CD4-positive, alpha-beta T cell treated with Interleukin-17A for 1 hour (primary cell): ENCODE measurements around the gene ACIN1.
A peak's percentile ranks its signal among the peaks of the same experiment; 100 is the strongest.
"Not testable (repeated sequence)": the region's sequence is repeated elsewhere in the genome, so short reads cannot be mapped to it uniquely, and the experiment has no call there.

Experiments used
- DNase-seq: peaks from one replicate; pipeline ENCODE4 v3.0.0-alpha.2; 2020

The ACIN1 gene

DNA sequence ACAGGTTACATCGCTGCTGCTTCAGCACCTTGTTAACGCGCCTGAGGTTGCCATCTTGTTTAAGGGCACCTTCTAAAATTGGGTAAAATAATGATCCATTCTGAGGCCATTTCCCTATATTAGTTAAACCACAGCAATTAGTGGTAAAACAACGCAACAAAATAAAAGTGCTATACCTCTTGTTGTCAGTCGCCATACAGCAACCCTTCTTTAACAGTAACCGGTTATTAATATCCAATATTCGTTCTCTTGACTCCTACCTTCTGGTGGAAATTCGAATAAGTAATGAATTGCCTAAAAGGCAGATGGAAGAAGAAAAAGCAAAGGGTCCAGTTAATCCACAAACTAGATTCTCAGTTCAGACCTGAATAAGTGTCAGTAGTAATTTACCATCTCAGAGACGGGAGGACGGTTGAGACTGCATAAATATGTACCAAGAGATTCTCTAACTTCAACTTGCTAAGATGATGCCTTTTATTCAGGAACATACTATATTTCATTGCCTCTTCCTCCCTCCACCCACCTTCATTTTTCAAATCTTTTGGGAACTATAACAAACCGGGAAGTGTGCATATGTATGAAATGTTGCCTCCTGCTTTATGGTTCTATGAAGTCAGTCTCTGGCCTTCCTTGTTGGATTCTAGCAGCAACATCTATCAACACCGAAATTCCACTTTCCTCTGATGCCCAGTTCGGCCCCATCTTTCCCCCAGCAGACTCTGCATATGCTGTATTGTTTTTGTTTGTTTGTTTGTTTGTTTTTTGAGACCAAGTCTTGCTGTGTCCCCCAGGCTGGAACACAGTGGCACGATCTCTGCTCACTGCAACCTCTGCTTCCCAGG, 59.4 kb downstream of the ACIN1 start:
- no peak for DNase-seq

DNA sequence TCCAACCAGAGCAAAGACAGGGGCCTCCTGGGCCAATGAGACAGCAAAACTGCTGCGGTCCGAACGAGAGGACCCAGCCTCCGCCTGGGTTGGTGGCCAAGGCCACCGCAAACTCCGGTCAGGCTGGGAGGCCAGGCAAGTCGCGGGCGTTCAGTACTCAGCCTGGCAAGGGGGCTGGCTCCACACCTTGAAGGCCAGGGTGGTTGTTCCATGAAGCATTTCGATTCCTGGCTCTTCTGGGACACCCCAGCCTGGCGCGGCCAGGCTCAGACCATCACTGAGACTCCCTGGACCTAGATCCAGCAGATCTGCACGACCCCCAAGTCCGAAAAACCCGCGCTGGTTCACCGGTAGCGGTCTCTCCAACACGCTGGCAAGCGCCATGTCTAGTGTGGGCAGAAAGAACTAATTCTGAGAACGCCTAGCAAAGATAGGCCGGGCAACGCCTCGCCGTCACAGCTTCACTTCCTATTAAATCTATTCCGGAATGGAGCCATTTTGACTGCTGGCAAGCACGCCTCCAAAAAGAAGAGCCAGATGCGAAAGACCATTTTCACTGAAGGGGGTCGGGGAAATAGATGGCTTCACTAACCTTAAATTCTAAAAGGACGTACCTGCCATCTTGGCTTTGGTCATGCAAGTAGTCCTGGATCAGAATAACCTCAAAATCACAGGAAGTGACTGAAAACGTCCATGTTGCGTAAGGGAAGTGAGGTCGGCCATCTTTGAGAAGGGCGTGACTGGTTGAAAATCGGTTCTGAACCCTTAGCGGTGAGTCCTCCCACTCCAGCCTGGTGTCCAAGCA, 60.2 kb downstream of the ACIN1 start, which contains the start of gene PSMB5:
Gene PSMB5 (minus strand): TSS at position 403 of the 805 bp plus-strand sequence. CDS start 19 bp downstream, at position 384.
- peak; percentile 95 for DNase-seq

DNA sequence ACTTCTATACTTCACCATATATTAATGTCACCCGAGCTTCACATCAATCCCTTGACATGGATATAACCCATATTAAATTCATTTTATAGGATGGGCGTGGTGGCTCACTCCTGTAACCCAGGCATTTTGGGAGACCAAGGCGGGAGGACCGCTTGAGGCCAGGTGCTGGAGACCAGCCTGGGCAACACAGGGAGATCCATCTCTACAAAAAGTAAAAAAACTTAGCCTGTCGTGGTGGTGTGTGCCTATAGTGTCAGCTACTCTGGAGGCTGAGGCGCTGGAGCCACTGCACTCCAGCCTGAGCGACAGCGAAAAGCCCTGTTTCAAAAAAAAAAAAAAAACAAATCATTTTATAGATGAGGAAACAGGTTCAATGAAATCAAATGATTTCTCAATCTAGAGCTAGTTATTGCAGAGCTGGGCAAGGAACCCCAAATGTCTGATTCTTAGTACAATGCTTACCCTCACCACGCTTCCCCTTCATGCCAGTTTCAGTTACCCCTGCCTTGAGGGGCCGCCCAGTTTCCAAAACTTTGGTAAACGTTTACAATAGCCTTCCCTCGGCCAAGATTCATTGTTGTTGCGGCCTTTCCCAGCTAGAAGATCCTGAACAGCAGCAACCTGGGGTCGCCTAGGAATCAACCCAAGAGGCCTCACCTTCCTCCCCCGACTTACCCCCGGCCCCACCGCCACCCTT, 61.0 kb downstream of the ACIN1 start:
- DNase-seq: no peak

DNA sequence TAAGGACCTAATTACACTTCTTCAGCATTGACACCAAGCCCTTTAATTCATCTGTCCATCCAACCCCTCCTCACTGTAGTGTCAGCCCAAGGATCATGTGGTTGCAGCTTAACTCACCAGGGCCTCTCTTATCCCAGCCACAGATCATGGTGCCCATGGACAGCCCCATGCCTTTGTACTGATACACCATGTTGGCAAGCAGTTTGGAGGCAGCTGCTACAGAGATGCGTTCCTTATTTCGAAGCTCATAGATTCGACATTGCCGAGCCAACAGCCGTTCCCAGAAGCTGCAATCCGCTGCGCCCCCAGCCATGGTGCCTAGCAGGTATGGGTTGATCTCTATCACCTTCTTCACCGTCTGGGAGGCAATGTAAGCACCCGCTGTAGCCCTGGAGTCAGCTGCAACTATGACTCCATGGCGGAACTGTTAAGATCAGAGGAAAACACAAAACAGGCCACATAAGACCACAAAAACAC, 61.6 kb downstream of the ACIN1 start:
- no peak for DNase-seq

DNA sequence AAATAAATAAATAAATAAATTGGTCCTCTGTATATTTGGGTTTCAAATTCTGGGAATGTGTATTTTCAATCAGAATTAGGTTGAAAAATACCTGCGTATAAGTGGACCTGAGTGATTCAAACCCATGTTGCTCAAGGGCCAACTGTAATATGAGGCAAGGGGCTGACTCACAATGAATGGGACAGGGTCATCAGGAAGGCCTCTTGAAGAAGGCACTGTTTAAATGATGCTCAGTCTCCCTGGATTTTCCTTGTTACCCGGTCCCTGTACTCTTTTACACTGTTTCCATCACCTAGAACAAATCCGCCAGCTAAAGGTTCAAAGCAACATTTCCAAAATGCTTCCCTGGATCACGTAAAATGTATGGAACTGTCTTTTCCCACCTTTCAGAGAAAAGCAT, 64.0 kb downstream of the ACIN1 start:
- no peak for DNase-seq

DNA sequence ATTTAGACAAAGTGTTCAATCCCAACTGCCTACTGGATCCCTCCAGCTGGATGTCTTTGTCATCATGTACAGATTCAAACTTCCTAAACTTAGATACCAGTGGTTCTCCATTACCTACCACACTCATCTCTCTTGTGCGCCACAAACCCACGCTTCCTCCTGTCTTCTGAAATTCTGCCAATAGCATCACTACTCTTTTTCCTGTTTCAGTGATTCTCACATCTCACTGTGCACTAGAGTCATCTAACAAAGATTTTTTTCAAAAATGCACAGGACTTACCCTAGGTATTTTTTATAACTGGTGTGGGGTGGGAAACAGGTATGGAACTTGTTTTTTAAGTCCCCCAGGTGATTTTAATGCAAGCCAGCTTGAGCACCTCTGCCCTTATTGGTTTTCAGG, 66.1 kb downstream of the ACIN1 start:
- peak; percentile 48 for DNase-seq

DNA sequence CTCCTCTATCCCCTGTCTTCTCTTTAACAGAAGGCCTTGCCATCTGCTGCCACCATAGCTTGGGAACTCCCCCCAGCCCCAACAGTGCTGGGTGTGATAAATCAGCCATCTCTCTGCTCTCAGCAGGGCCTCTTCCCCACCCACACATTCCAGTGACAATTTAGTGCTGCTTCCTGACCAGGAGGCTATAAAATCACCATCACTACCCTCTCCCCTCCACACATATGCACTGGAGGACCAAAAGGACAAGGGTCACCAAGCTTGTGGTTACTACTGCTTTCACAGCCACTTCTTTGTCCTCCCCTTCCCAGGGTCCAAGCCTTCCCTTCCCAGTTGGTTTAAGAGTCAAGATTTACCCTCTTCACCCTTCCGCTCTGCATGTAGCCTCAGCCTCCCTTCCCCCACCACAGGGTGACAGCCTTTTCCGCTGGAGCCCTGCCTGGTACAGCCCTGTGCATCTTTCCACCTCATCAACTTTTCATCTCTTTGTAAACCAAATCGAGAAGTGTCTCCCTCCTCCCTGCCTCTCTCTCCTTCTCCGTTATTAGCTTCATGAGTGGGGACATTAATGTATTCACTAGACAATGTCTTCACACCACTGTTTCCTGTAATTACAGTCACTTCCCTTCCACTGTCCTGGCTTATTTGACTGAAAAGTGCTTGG, 69.7 kb downstream of the ACIN1 start:
- no peak for DNase-seq

DNA sequence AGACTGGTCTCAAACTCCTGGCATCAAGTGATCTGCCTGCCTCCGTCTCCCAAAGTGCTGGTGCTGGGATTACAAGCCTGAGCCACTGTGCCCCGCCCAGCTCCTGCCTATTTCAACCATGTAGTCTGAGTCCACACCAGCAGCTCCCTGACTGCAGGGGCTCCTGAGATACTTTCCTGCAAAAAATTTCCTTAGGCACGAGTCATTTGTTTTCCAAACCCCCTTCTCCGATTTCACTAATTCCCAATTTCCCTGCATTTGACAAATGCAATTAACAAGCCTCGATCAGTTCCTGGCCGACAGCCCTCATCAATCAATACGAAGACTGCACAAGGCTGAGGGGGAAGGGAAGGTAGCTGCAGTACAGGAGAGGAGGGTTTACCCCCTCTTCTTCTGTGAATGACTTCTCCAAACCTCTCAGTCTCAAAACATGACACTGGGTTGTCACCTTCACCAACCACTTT, 70.3 kb downstream of the ACIN1 start:
- no peak for DNase-seq

DNA sequence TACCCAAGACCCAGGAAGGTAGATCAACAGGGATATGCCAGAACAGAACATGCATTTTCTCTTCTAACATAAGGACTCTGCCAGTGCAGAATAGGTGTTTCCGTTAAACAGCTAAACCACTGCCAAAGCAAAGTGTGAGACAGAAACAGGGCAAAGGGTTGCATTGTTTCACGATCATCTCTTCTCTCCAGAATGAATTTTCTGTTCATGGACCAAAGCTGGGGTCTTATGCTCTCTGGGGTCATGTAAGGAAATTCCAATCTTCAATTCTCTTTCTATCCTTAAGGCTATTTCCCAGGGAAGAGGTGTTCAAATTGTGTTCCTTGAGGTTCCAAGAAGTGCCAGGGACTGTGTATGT, 71.2 kb downstream of the ACIN1 start:
- no peak for DNase-seq

DNA sequence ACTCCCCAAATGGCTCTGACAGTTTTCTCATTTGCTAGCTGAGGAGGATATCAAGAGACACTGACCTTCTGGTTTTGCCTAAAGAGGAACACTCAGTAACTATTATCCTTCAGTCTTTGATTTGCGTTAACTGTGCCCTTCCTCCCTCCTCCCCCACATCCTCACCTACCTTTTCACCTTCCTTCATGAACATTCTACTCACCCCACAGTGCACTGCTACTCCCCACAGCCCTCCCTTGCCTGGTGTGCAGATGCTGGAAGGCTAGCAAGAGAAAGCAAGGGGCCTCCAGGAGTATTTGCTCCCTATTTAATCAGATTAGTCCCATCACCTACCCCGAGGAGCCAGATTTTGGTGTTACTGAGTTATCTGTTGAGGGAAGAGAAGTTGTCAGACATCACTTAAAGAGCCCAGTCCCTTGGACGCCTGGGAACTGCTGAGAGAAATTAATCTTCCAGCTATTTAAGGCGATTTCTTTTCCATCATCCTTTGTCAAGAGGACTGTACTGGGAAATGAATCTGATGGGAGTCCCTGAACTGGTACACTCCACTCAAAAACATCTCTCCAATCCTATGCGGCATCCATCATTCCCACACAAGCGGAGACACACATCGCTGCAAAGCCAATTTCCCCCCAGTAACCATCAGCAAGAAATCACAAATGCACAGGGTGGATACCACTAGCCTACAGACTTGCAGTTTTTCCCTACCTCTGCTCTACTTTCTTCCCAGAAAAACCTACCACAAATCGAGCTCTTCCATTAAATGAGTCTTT, 71.7 kb downstream of the ACIN1 start:
- DNase-seq: no peak

DNA sequence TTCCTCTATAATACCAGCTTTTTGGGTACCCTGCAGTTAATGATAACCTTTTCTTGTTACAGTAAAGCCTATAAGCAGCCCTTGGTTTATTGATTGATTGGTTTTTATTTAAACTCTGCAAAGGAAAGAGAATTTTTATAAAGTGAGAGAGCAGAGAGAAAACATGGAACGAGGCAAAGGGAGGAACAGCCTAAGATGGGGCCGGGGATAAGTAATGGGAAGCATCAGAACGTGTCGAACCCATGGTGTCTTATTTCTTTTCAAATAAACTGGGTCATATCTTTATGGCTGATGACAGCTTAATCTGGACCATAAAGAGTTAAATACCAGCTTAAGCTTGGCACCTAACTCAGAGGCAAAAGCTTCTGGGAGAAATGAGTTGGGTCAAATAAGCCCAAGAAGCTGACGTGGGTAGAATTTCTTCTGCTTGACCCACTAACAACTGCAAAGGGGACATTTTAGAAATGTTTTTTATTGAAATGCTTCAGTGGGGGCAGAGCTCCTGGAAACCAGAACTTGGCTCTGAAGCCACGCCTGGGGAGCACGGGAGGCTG, 73.0 kb downstream of the ACIN1 start:
- DNase-seq: no peak

DNA sequence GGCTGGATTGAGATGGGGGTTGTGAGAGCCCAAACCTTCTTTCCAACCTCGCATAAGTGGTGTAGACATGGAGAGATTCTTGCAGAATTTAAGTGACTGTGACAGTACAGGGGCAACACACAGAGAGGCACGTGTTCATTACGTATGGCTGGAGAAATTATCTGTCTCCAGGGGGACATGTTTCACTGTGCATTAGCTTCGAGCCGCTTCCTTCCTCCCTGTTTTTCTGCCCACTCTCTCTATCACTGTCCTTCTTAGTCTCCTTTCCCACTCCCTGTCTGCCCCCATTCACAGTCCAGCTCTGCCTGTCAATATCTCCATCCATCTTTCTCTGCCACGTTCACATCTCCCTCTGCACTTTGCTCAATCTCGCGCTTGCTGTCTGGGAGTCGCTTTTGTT, 73.5 kb downstream of the ACIN1 start:
- DNase-seq: no peak

DNA sequence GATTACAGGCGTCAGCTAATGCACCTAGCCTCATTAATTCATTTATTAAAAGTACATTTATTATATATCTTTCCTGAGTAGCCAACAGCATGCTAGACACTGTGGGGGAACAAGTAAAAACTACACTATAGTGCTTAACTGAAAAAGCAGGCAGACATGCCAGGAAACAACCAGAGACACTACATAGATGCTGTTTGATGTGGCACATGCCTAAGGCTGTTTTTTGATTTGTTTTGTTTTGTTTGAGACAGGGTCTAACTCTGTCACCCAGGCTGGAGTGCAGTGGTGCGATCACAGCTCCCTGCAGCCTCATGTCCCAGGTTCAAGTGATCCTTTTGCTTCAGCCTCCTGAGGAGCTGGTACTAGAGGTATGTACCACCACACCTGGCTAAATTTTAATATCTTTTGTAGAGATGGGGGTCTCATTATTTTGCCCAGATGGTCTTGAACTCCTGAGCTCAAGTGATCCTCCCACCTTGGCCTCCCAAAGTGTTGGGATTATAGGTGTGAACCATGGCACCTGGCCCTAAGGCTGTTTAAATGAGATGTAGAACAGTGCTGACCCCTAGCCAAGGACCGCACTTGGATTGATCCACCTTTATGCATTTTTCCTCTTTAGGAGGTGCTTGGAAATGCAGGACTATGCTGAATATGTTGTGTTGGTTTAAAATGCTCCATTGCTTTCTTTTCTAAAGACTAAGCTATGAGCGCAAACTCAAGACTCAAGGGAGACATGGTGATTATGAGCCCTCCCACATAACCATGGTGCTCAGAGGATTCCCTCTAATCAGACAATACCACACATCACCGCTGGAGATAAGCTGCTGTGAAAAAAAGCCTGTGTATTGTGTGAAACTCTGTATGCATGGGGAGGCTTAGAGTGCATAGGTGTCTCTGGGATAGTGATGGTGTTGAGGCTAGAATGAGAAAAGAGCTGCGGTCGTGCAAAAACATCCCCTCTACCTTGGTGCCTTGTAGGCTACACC, 74.5 kb downstream of the ACIN1 start:
- DNase-seq: no peak

DNA sequence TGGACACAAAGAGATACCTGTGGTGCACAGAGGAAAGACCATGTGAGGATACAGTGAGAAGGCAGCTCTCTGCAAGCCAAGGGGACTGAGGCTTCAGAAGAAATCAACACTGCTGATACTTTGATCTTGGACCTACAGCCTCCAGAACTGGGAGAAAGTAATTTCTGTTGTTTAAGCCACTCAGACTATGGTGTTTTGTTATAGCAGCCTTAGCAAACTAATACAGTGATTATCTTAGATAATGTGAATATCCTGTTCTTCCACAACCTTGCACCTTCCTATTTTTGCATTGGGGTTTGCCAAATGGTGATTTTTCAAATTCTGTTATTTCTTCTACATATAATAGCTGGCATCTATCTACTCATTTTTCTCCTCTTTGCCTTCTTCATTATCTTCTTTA, 76.8 kb downstream of the ACIN1 start:
- DNase-seq: no peak

DNA sequence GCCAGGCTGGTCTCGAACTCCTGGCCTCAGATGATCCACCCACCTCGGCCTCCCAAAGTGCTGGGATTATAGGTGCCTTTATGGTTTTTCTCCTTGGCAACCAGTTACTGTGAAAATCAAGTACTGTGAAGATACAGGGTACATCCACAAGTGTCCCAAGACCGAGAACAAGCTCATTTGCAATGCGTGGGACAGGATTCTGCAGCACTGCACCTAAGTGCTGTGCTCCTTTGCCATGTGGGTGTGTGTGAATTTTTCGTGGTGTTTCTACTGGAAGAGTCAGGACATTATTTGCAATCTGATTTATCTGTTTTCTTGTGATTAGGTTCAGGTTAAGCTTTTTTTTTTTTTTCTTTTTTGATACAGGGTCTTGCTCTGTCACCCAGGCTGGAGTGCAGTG, 77.8 kb downstream of the ACIN1 start:
- no peak for DNase-seq

DNA sequence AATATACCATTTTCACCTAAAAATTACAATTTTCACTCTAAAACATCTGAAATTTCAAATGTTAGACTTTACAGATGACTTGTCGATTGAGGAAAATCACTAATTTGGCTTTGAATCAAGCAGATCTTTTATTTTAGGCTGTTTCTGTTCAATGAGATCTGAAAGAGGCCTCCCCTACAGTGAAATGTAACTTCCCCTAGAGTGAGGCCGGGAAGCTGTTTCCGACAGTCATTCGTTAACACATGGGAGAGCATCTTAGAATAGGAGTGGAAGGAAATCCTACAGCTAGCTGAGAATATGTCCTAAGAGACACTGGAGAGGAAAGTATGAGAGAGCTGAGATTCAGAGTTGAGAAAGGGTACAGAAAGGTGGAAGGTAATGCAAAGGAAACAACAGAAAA, 79.3 kb downstream of the ACIN1 start:
- no peak for DNase-seq

DNA sequence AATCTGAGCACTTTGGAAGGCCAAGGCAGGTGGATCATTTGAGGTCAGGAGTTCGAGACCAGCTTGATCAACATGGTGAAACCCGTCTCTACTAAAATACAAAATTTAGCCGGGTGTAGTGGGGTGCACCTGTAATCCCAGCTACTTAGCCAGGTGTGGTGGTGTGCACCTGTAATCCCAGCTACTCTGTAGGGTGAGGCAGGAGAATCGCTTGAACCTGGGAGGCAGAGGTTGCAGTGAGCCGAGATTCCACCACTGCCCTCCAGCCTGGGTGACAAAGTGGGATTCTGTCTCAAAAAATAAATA, 81.2 kb downstream of the ACIN1 start:
- DNase-seq: not testable (repeated sequence)

DNA sequence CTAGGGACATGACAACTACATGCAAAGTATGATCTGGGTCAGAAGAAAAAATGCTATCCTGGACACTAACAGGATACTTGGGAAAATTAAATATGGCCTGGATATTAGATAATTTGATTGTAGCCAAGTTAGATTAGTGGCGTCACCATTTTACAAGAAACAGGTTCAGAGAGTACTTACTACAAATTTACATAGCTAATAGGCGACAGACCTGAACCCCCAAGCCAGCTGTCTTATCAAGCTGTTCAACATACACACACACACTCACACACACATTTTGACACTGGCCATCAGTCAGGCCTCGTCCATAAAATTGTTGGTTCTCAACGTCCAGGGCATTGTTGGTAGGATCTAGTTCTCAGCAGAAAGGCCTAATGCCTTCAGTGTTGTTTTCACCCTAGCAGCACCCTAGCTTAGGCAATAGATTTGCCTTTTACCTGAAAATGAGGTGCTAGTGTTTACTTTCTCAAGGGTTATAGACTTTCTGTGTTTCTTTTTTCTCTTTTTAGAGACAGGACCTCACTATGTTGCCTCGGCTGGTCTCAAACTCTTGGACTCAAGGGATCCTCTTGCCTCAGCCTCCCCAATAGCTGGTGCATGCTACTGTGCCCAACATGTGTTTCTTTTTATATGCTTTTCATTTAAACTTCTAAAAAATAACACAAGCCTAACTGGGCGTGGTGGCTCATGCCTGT, 81.7 kb downstream of the ACIN1 start:
- no peak for DNase-seq

DNA sequence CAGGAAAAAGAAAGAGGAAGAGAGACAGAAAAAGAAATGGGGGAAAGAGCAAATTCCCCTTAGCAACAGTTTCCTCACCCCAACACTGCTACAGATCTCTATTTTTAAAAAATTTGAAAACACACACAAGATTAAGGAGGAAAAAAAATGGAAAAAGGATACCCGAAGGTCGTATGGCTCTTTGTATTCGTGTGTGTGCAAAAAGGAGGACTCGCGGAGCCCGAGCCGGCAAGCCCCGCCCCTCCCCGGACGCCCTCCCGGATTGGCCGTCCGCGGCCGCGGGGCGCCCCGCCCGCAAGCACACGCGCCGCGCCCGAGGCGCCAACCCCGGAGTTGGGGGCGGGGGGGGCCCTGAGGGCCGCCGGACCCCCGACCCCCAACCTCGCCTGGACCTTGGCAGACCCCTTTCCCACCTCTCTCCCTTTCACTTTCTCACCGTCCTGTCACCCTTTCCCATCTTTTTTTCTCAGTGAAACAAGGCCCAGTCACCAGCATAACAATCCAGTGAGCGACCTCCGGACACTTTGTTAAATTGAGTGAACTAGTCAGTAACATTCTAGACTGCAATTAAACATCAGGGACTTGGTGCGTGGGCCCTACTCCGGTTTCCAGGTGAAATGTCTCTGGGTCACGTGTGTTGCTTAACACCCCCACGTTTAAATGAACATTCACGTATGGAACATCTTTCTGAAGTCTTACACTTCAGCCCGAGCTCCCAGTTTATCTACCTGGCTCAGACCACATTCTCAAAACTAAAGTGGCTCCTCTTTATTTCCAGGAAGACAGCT, 84.8 kb downstream of the ACIN1 start, which contains the start of gene C14orf93:
Gene C14orf93 (minus strand): TSS at position 205 of the 788 bp plus-strand sequence. CDS start 11,120 bp downstream, outside the sequence.
- peak; percentile 80 for DNase-seq
